Activated naive CD8-positive, alpha-beta T cell (primary cell): Measurements from ENCODE around the gene NEMF.
"Not testable (repeated sequence)": the region's sequence is repeated elsewhere in the genome, so short reads cannot be mapped to it uniquely, and the experiment has no call there.

Experiments used
- H3K27ac Mint-ChIP-seq: one replicate; pipeline ENCODE4 v1.8.0; 2021; ENCODE audit warnings: mixed read lengths
- H3K27me3 Mint-ChIP-seq: one replicate; pipeline ENCODE4 v1.8.0; 2021; ENCODE audit warnings: mixed read lengths
- H3K36me3 Mint-ChIP-seq: one replicate; pipeline ENCODE4 v1.8.0; 2021; ENCODE audit warnings: mixed read lengths
- H3K4me1 Mint-ChIP-seq: one replicate; pipeline ENCODE4 v1.8.0; 2021; ENCODE audit warnings: low read depth, mixed read lengths
- H3K4me3 Mint-ChIP-seq: one replicate; pipeline ENCODE4 v1.8.0; 2021; ENCODE audit warnings: mild to moderate bottlenecking, mixed read lengths
- H3K9me3 Mint-ChIP-seq: one replicate; pipeline ENCODE4 v1.8.0; 2021; ENCODE audit warnings: low read depth, mixed read lengths

The NEMF gene

GRCh38 chr14:49862089-49862673, 9.6 kb upstream of the NEMF start:
- Mint-ChIP-seq H3K27ac (no peak overlapping the region), H3K4me1 (peaks cover 12% of the 10 kb centered on the region), H3K9me3 (no peaks in the 10 kb centered on the region), H3K36me3 (no peaks in the 10 kb centered on the region), H3K27me3 (no peaks in the 10 kb centered on the region), H3K4me3 (no peak overlapping the region)

GRCh38 chr14:49861699-49862088, 9.1 kb upstream of the NEMF start:
- peaks cover 12% of the 10 kb centered on the region for H3K4me1 Mint-ChIP-seq
- H3K4me3 Mint-ChIP-seq, result no peak overlapping the region
- H3K27me3 Mint-ChIP-seq, result no peaks in the 10 kb centered on the region
- H3K27ac Mint-ChIP-seq, result no peak overlapping the region
- H3K36me3 Mint-ChIP-seq, result no peaks in the 10 kb centered on the region
- no peaks in the 10 kb centered on the region for H3K9me3 Mint-ChIP-seq

- Mint-ChIP-seq H3K4me3 (no peak overlapping the region), H3K4me1 (peaks cover 12% of the 10 kb centered on the region), H3K36me3 (no peaks in the 10 kb centered on the region), H3K9me3 (no peaks in the 10 kb centered on the region), H3K27me3 (no peaks in the 10 kb centered on the region), H3K27ac (no peak overlapping the region)
Measured at GRCh38 chr14:49860988-49861698, 8.6 kb upstream of the NEMF start.

GRCh38 chr14:49858383-49858782, 5.8 kb upstream of the NEMF start:
- Mint-ChIP-seq H3K27ac (no peak overlapping the region), H3K27me3 (no peaks in the 10 kb centered on the region), H3K4me3 (no peak overlapping the region), H3K9me3 (no peaks in the 10 kb centered on the region), H3K36me3 (no peaks in the 10 kb centered on the region), H3K4me1 (peaks cover 14% of the 10 kb centered on the region)

GRCh38 chr14:49857427-49858003, 4.9 kb upstream of the NEMF start:
- Mint-ChIP-seq H3K27ac (no peak overlapping the region), H3K4me1 (peaks cover 17% of the 10 kb centered on the region), H3K27me3 (no peaks in the 10 kb centered on the region), H3K36me3 (no peaks in the 10 kb centered on the region), H3K9me3 (no peaks in the 10 kb centered on the region), H3K4me3 (no peak overlapping the region)

GRCh38 chr14:49853572-49854375, 1.2 kb upstream of the NEMF start:
- H3K27me3 Mint-ChIP-seq, result no peaks in the 10 kb centered on the region

GRCh38 chr14:49853158-49853477, 530 bp upstream of the NEMF start:
- Mint-ChIP-seq H3K4me3 (peak overlapping the region; percentile 98), H3K27ac (peak overlapping the region; percentile 99), H3K36me3 (peaks cover 6% of the 10 kb centered on the region), H3K27me3 (no peaks in the 10 kb centered on the region), H3K9me3 (no peaks in the 10 kb centered on the region), H3K4me1 (peaks cover 36% of the 10 kb centered on the region)

More at GRCh38 chr14:49853572-49854375, 1.2 kb upstream of the NEMF start:
- H3K27ac Mint-ChIP-seq, result peak overlapping the region; percentile 55
- H3K9me3 Mint-ChIP-seq, result no peaks in the 10 kb centered on the region
- H3K4me3 Mint-ChIP-seq, result peak overlapping the region; percentile 98
- H3K4me1 Mint-ChIP-seq, result peaks cover 35% of the 10 kb centered on the region
- peaks cover 6% of the 10 kb centered on the region for H3K36me3 Mint-ChIP-seq

- Mint-ChIP-seq H3K27ac (peak overlapping the region; percentile 99), H3K4me1 (peaks cover 39% of the 10 kb centered on the region), H3K4me3 (peak overlapping the region; percentile 98), H3K36me3 (peaks cover 6% of the 10 kb centered on the region), H3K27me3 (no peaks in the 10 kb centered on the region), H3K9me3 (no peaks in the 10 kb centered on the region)
Measured at GRCh38 chr14:49851813-49852212, 775 bp downstream of the NEMF start.

GRCh38 chr14:49849213-49849847, 3.3 kb downstream of the NEMF start:
- Mint-ChIP-seq H3K27ac (peak overlapping the region; percentile 34), H3K9me3 (no peaks in the 10 kb centered on the region), H3K4me3 (no peak overlapping the region), H3K27me3 (no peaks in the 10 kb centered on the region), H3K4me1 (peaks cover 39% of the 10 kb centered on the region), H3K36me3 (peaks cover 6% of the 10 kb centered on the region)

- H3K4me1 Mint-ChIP-seq, result peaks cover 3% of the 10 kb centered on the region
- no peak overlapping the region for H3K4me3 Mint-ChIP-seq
- H3K36me3 Mint-ChIP-seq, result peaks cover 11% of the 10 kb centered on the region
- H3K27me3 Mint-ChIP-seq, result no peaks in the 10 kb centered on the region
- H3K27ac Mint-ChIP-seq, result no peak overlapping the region
- no peaks in the 10 kb centered on the region for H3K9me3 Mint-ChIP-seq
Measured at GRCh38 chr14:49828640-49829039, 23.9 kb downstream of the NEMF start.

- peaks cover 29% of the 10 kb centered on the region for H3K36me3 Mint-ChIP-seq
- peaks cover 8% of the 10 kb centered on the region for H3K9me3 Mint-ChIP-seq
- no peaks in the 10 kb centered on the region for H3K27me3 Mint-ChIP-seq
- H3K27ac Mint-ChIP-seq, result peak overlapping the region; percentile 16
- H3K4me1 Mint-ChIP-seq, result no peaks in the 10 kb centered on the region
- no peak overlapping the region for H3K4me3 Mint-ChIP-seq
Measured at GRCh38 chr14:49820176-49820575, 32.4 kb downstream of the NEMF start.

GRCh38 chr14:49816844-49817243, 35.7 kb downstream of the NEMF start:
- Mint-ChIP-seq H3K4me1 (no peaks in the 10 kb centered on the region), H3K4me3 (no peak overlapping the region), H3K27me3 (no peaks in the 10 kb centered on the region), H3K36me3 (peaks cover 38% of the 10 kb centered on the region), H3K27ac (peak overlapping the region; percentile 59), H3K9me3 (peaks cover 15% of the 10 kb centered on the region)

- H3K4me3 Mint-ChIP-seq, H3K27me3 Mint-ChIP-seq, H3K4me1 Mint-ChIP-seq, H3K27ac Mint-ChIP-seq: not testable (repeated sequence)
- Mint-ChIP-seq H3K36me3 (peaks cover 40% of the 10 kb centered on the region), H3K9me3 (peaks cover 16% of the 10 kb centered on the region)
Measured at GRCh38 chr14:49816118-49816517, 36.5 kb downstream of the NEMF start.

GRCh38 chr14:49808780-49809179, 43.8 kb downstream of the NEMF start:
- H3K36me3 Mint-ChIP-seq, result peaks cover 16% of the 10 kb centered on the region
- no peaks in the 10 kb centered on the region for H3K27me3 Mint-ChIP-seq
- peaks cover 8% of the 10 kb centered on the region for H3K4me1 Mint-ChIP-seq
- H3K9me3 Mint-ChIP-seq, result peaks cover 8% of the 10 kb centered on the region
- peak overlapping the region; percentile 50 for H3K27ac Mint-ChIP-seq
- no peak overlapping the region for H3K4me3 Mint-ChIP-seq

- H3K4me1 Mint-ChIP-seq, result peaks cover 2% of the 10 kb centered on the region
- peaks cover 5% of the 10 kb centered on the region for H3K36me3 Mint-ChIP-seq
- no peaks in the 10 kb centered on the region for H3K27me3 Mint-ChIP-seq
- peak overlapping the region; percentile 77 for H3K27ac Mint-ChIP-seq
- H3K4me3 Mint-ChIP-seq, result no peak overlapping the region
- H3K9me3 Mint-ChIP-seq, result no peaks in the 10 kb centered on the region
Measured at GRCh38 chr14:49796025-49796424, 56.6 kb downstream of the NEMF start.
